ENCODE measurements around the gene NRXN3.
A peak's percentile ranks its signal among the peaks of the same experiment; 100 is the strongest.

NRXN3 gene

GRCh38 chr14:79325071-79325470 is 1154.9 kb downstream of the NRXN3 start:
- POLR2A ChIA-PET = no interaction called here
- CTCF ChIA-PET = no interaction called here
- no peaks in the 10 kb centered on the region for H3K36me3 ChIP-seq (ENCODE audit: control insufficient read depth in 2 of 2, insufficient read depth in 1 of 2, low read length in 2 of 2)
- H3K4me3 ChIP-seq (ENCODE audit: low read depth, low read length) = no peak overlapping the region
- no peaks in the 10 kb centered on the region for H3K9me3 ChIP-seq (ENCODE audit: control insufficient read depth, insufficient read depth, low read depth, low read length)
- peak overlapping the region; percentile 35; the same call in 1 of the 2 replicates for H3K27ac ChIP-seq (ENCODE audit: extremely low read depth, low read depth, low read length)
- H3K4me1 ChIP-seq (ENCODE audit: control insufficient read depth, insufficient read depth, low read length) = peaks cover 35% of the 10 kb centered on the region
- TF ChIP-seq ZFP37 (tag by site-specific recombination; IDR thresholded peaks at IDR 0.05) = no peak
- TF ChIP-seq ZNF623 (tag by site-specific recombination; IDR thresholded peaks at IDR 0.05) = no peak
- no peak for TF ChIP-seq KLF10 (tag by site-specific recombination; IDR thresholded peaks at IDR 0.05)
- peak; percentile 64 for TF ChIP-seq ZXDB (tag by site-specific recombination; IDR thresholded peaks at IDR 0.05)
- peak; percentile 57; the same call in 1 of the 2 replicates for TF ChIP-seq ZNF580 (tag by site-specific recombination; IDR thresholded peaks at IDR 0.05)
- 0 out of 2 replicates have a peak, but pooled peaks have one; percentile 46 for TF ChIP-seq ZSCAN30 (tag by site-specific recombination; IDR thresholded peaks at IDR 0.05)
- 0 out of 2 replicates have a peak, but pooled peaks have one; percentile 36 for TF ChIP-seq GLI2 (tag by site-specific recombination; IDR thresholded peaks at IDR 0.05; ENCODE audit: borderline replicate concordance, low read depth)
- no peak for TF ChIP-seq ZNF701 (tag by site-specific recombination; IDR thresholded peaks at IDR 0.05)
- TF ChIP-seq HOXA7 (CRISPR knock-in tag; IDR thresholded peaks at IDR 0.05; ENCODE audit: borderline replicate concordance) = no peak
- no peak for TF ChIP-seq ZNF518A (tag by site-specific recombination; conservative IDR thresholded peaks at IDR 0.05; ENCODE audit: low read depth)
- no peak for TF ChIP-seq ZBTB7A (tag by site-specific recombination; IDR thresholded peaks at IDR 0.05; ENCODE audit: low read depth)
- no peak for TF ChIP-seq ZNF184 (tag by site-specific recombination; IDR thresholded peaks at IDR 0.05)
- TF ChIP-seq BCL6B (tag by site-specific recombination; IDR thresholded peaks at IDR 0.05) = peak; percentile 58; the same call in 1 of the 2 replicates
- peak; percentile 91 for TF ChIP-seq ZNF843 (tag by site-specific recombination; IDR thresholded peaks at IDR 0.05)
- no peak for TF ChIP-seq ZBTB6 (tag by site-specific recombination; IDR thresholded peaks at IDR 0.05)
- TF ChIP-seq ZNF174 (tag by site-specific recombination; IDR thresholded peaks at IDR 0.05) = no peak
- TF ChIP-seq ZNF629 (tag by site-specific recombination; IDR thresholded peaks at IDR 0.05) = no peak
- no peak for TF ChIP-seq ZNF19 (tag by site-specific recombination; IDR thresholded peaks at IDR 0.05; ENCODE audit: low read depth)
- TF ChIP-seq ZBTB8A (tag by site-specific recombination; IDR thresholded peaks at IDR 0.05) = peak; percentile 27; the same call in 1 of the 2 replicates
- TF ChIP-seq FEZF1 (tag by site-specific recombination; IDR thresholded peaks at IDR 0.05) = peak; percentile 81
- TF ChIP-seq OSR2 (tag by site-specific recombination; IDR thresholded peaks at IDR 0.05) = peak; percentile 74; the same call in 1 of the 2 replicates
- no peak for TF ChIP-seq ZNF785 (tag by site-specific recombination; IDR thresholded peaks at IDR 0.05)
- TF ChIP-seq ZNF645 (tag by site-specific recombination; IDR thresholded peaks at IDR 0.05) = no peak
- 0 out of 2 replicates have a peak, but pooled peaks have one; percentile 18 for TF ChIP-seq ZNF664 (tag by site-specific recombination; IDR thresholded peaks at IDR 0.05)
- peak; percentile 87 for TF ChIP-seq PRDM6 (tag by site-specific recombination; IDR thresholded peaks at IDR 0.05)
- no peak for TF ChIP-seq SP2 (tag by site-specific recombination; IDR thresholded peaks at IDR 0.05)
